ENCODE measurements around the gene COQ10A.

GRCh38 chr12:56256326-56256960, 10.3 kb upstream of the COQ10A start:
- TF ChIP-seq CTCF (IDR thresholded peaks at IDR 0.05; ENCODE audit: low read length) = no peak
- TF ChIP-seq EZH2 (IDR thresholded peaks at IDR 0.05; ENCODE audit: borderline replicate concordance, low read length) = no peak

Measured in OCI-LY1 (cell line).